HepG2 (cell line): Measurements from ENCODE around the gene NCLN. TPM values are rescaled to one million over a fixed set of nuclear protein-coding genes. Genes with fewer than 3 reads are reported as not detected.

Experiments
- ATAC-seq: fragments of 200-7000 bp; cut with Tn5 transposase; 3 replicates; pipeline ENCODE4 v1.9.1; 2020; ENCODE audit warnings: mild to moderate bottlenecking, moderate library complexity
- BruUV-seq: library from RNA; stranded (reverse); fragments of 400-500 nt; replicated peaks from 2 replicates; lab custom pipeline; 2021; lab: Mats Ljungman, UMichigan
- CTCF ChIA-PET: fragments of 300-600 bp; formaldehyde crosslinking; extraction: SDS; loops from one replicate; lab custom pipeline; 2021; ENCODE audit warnings: low total read pairs, inconsistent platforms, low intra/inter-chr PET ratio; lab: Yijun Ruan, JAX
- POLR2A ChIA-PET: fragments of 350-600 bp; sonication (Branson Sonifier 250); formaldehyde crosslinking; loops from one replicate; lab custom pipeline; 2020; ENCODE audit warnings: antibody characterized with exemption, inconsistent platforms; lab: Yijun Ruan, JAX
- DNase-seq: peaks from one replicate; pipeline ENCODE4 v3.0.0-alpha.2; 2015; ENCODE audit warnings: low spot score
- FAIRE-seq: peaks from 3 replicates; lab custom pipeline; 2011; peaks lifted over from hg19 to GRCh38; lab: Jason Lieb, UNC
- H2AFZ ChIP-seq: one replicate; pipeline ENCODE4 v1.6.1; 2011; ENCODE audit warnings: low read length, inconsistent platforms
- H3K27ac ChIP-seq: fragments of 300-600 bp; 3 replicates; pipeline ENCODE4 v1.8.0; 2011; ENCODE audit warnings: mixed run types, mild to moderate bottlenecking, mixed read lengths, low read length, inconsistent platforms; ENCODE audit not compliant: insufficient read depth; ENCODE audit errors: extremely low read length
- H3K27me3 ChIP-seq, 2 experiments: fragments of 200-600 bp in 1 of 2; 2 replicates in 1 of 2; 3 replicates in 1 of 2; pipeline versions ENCODE4 v1.6.0 to v1.8.0; 2011; ENCODE audit warnings: low read length in 2 of 2, mild to moderate bottlenecking in 2 of 2, moderate library complexity in 2 of 2, inconsistent platforms in 1 of 2; ENCODE audit not compliant: insufficient read depth in 2 of 2, control insufficient read depth in 1 of 2
- H3K36me3 ChIP-seq, 2 experiments: fragments of 200-600 bp in 1 of 2; replicated peaks in 1 of 2; 2 replicates in 1 of 2; 3 replicates in 1 of 2; pipeline versions ENCODE4 v1.5.1 to v1.8.0; 2011; ENCODE audit warnings: low read length in 2 of 2, inconsistent platforms in 1 of 2; ENCODE audit not compliant: insufficient read depth in 2 of 2, control insufficient read depth in 1 of 2
- H3K4me1 ChIP-seq: 2 replicates; pipeline ENCODE4 v1.5.1; 2012; ENCODE audit warnings: low read length, inconsistent platforms; ENCODE audit not compliant: insufficient read depth
- H3K4me2 ChIP-seq: 2 replicates; pipeline ENCODE4 v1.6.0; 2011; ENCODE audit warnings: low read depth, low read length, inconsistent platforms
- H3K4me3 ChIP-seq, 3 experiments: fragments of 200-600 bp in 1 of 3; sonication (generic), shearing (Covaris generic) in 1 of 3; replicated peaks in 1 of 3; 2 replicates each; pipeline ENCODE4 v1.5.1; 2011 to 2016; ENCODE audit warnings: low read length in 3 of 3, inconsistent platforms in 2 of 3, low read depth in 2 of 3, mild to moderate bottlenecking in 2 of 3, control low read depth in 1 of 3, mixed read lengths in 1 of 3; ENCODE audit not compliant: insufficient read depth in 1 of 3
- H3K79me2 ChIP-seq: one replicate; pipeline ENCODE4 v1.6.1; 2011; ENCODE audit warnings: low read length, inconsistent platforms; ENCODE audit not compliant: insufficient read depth
- H3K9ac ChIP-seq: 2 replicates; pipeline ENCODE4 v1.6.0; 2011; ENCODE audit warnings: mild to moderate bottlenecking, low read depth, low read length, inconsistent platforms; ENCODE audit not compliant: insufficient read depth
- H3K9me3 ChIP-seq: 2 replicates; pipeline ENCODE4 v1.5.1; 2012; ENCODE audit warnings: mild to moderate bottlenecking, low read length
- H4K20me1 ChIP-seq: 2 replicates; pipeline ENCODE4 v1.6.0; 2011; ENCODE audit warnings: inconsistent platforms, mild to moderate bottlenecking, low read length, moderate library complexity; ENCODE audit not compliant: insufficient read depth
- ASH2L ChIP-seq: fragments of 300-600, 200-600 bp; sonication (generic); IDR thresholded peaks from 2 replicates; pipeline ENCODE4 v1.7.0; 2017; ENCODE audit warnings: low read depth, mild to moderate bottlenecking, moderate library complexity, mixed read lengths, low read length; ENCODE audit not compliant: insufficient read length
- CBX2 ChIP-seq, 2 experiments: fragments of 200-600 bp in 1 of 2; sonication (generic); formaldehyde crosslinking in 1 of 2; IDR thresholded peaks; 2 replicates each; pipeline versions ENCODE4 v1.7.0 to v1.8.1; 2018 to 2022; ENCODE audit warnings: low read depth in 2 of 2, low read length in 1 of 2, mild to moderate bottlenecking in 1 of 2, missing genetic modification reagents in 1 of 2
- EZH2 ChIP-seq: conservative IDR thresholded peaks from 2 replicates; pipeline ENCODE4 v1.6.1; 2012; ENCODE audit warnings: mild to moderate bottlenecking, low read depth, low read length, moderate library complexity
- HMGA1 ChIP-seq: sonication (generic); formaldehyde crosslinking; conservative IDR thresholded peaks from 2 replicates; pipeline ENCODE4 v1.4.0; 2020; ENCODE audit warnings: missing genetic modification reagents
- ISX ChIP-seq: sonication (generic); formaldehyde crosslinking; conservative IDR thresholded peaks from 2 replicates; pipeline ENCODE4 v1.5.0; 2020; ENCODE audit warnings: missing genetic modification reagents
- NFYC ChIP-seq: IDR thresholded peaks from 2 replicates; pipeline ENCODE4 v1.6.1; 2016; ENCODE audit warnings: missing genetic modification reagents, missing compliant biosample characterization
- TCF7L2 ChIP-seq: IDR thresholded peaks from 2 replicates; pipeline ENCODE4 v1.6.1; 2011; ENCODE audit warnings: mild to moderate bottlenecking, low read depth, low read length, moderate library complexity
- U2AF2 ChIP-seq: fragments of 200-400 bp; formaldehyde crosslinking; IDR thresholded peaks from 2 replicates; pipeline ENCODE4 v1.6.1; 2017; ENCODE audit warnings: low read depth, mild to moderate bottlenecking, low read length
- WIZ ChIP-seq: sonication (generic); formaldehyde crosslinking; IDR thresholded peaks from 2 replicates; pipeline ENCODE4 v1.5.1; 2020; ENCODE audit warnings: mild to moderate bottlenecking, missing genetic modification reagents
- ZNF274 ChIP-seq: sonication (generic); formaldehyde crosslinking; IDR thresholded peaks from 2 replicates; pipeline ENCODE4 v1.5.1; 2020; ENCODE audit warnings: mild to moderate bottlenecking, missing genetic modification reagents
- ZNF431 ChIP-seq: sonication (generic); formaldehyde crosslinking; IDR thresholded peaks from 2 replicates; pipeline ENCODE4 v1.9.0; 2022; ENCODE audit warnings: missing genetic modification reagents, low read depth, mild to moderate bottlenecking, borderline replicate concordance
- ZNF546 ChIP-seq: sonication (generic); formaldehyde crosslinking; conservative IDR thresholded peaks from 2 replicates; pipeline ENCODE4 v1.8.1; 2023; ENCODE audit warnings: mild to moderate bottlenecking, missing genetic modification reagents
- ZNF557 ChIP-seq: sonication (generic); formaldehyde crosslinking; IDR thresholded peaks from 2 replicates; pipeline ENCODE4 v1.4.0; 2020; ENCODE audit warnings: missing genetic modification reagents
- WGBS: methylation state at CpG from one replicate; pipeline ENCODE4 v1.1.6; 2017; ENCODE audit warnings: low lambda C conversion rate; 5-methylcytosine and 5-hydroxymethylcytosine counted together
- in situ Hi-C: cut with HindIII; loops from 2 replicates; pipeline ENCODE4 v1.10.0; 2017; ENCODE audit warnings: low pct_unique_long_range_greater_than_20kb; ENCODE audit not compliant: extremely low pct_ligation_motif_present
- intact Hi-C: fragments of 100-400 bp; cut with micrococcal nuclease; formaldehyde crosslinking; loops from one replicate; pipeline ENCODE4 v1.10.0; 2022; ENCODE audit not compliant: unreplicated experiment
- polyA plus RNA-seq, 8 experiments: library from polyadenylated mRNA; depleted of rRNA in 3 of 8; stranded (reverse) in 7 of 8; unstranded in 1 of 8; fragments of >200 nt; fragmentation: Illumina TruSeq in 4 of 8; extraction: Trizol in 4 of 8; gene quantifications; 2 replicates each; pipeline versions ENCODE4 v1.2.1 to v1.2.3, GENCODE V29; 2011 to 2016; ENCODE audit warnings: low read depth in 4 of 8, missing spikeins in 1 of 8, mixed read lengths in 1 of 8; ENCODE audit not compliant: insufficient read depth in 1 of 8
- total RNA-seq, 5 experiments: library from RNA; depleted of rRNA; stranded (reverse); fragments of >200 nt; fragmentation: Illumina TruSeq; extraction: Trizol; gene quantifications; 2 replicates each; pipeline ENCODE4 v1.2.3, GENCODE V29; 2016; ENCODE audit warnings: low read depth in 1 of 5

NCLN gene
- total and polyA plus RNA-seq, 2 of the 13 experiments (the other 11 are each of a cell fraction or from before 2014, with no cell fraction given): 42.6 to 56.0 TPM

GRCh38 chr19:3233116-3233515, 47.4 kb downstream of the NCLN start:
- TF ChIP-seq ZNF431 (no peak), WIZ (CRISPR knock-in tag) (no peak), ZNF557 (CRISPR knock-in tag) (no peak), U2AF2 (no peak), ASH2L (no peak), CBX2 (IDR thresholded peaks at IDR 0.05; ENCODE audit: low read depth, low read length) (no peak), CBX2 (CRISPR knock-in tag; IDR thresholded peaks at IDR 0.05; ENCODE audit: low read depth) (no peak), TCF7L2 (no peak), HMGA1 (no peak)
- H3K4me1 ChIP-seq: no peaks in the 10 kb centered on the region
- no peak for DNase-seq
- H3K9ac ChIP-seq: no peak overlapping the region
- no peaks in the 10 kb centered on the region for H3K9me3 ChIP-seq
- FAIRE-seq: no peak
- no peaks in the 10 kb centered on the region for H3K36me3 ChIP-seq
- intact Hi-C loops (no loop called here), in situ Hi-C loops (no loop called here)
- ChIA-PET POLR2A (no interaction called here), CTCF (no interaction called here)
- no peaks in the 10 kb centered on the region for H3K79me2 ChIP-seq
- WGBS: 28% methylated on average over 4 of the region's 4 CpGs
- no peak for ATAC-seq
- H3K27ac ChIP-seq: no peak overlapping the region
- no peaks in the 10 kb centered on the region for H4K20me1 ChIP-seq
- no peak overlapping the region for H2AFZ ChIP-seq
- peaks cover 0 to 18% of the 10 kb centered on the region in 2 experiments; a peak in 3 of 5 replicates for H3K27me3 ChIP-seq
- no peak overlapping the region for H3K4me3 ChIP-seq
- no TSS peak for BruUV-seq
- no peak overlapping the region for H3K4me2 ChIP-seq

GRCh38 chr19:3233831-3234230, 48.1 kb downstream of the NCLN start:
- ATAC-seq: no peak
- ChIA-PET POLR2A (no interaction called here), CTCF (no interaction called here)
- no peaks in the 10 kb centered on the region for H4K20me1 ChIP-seq
- TF ChIP-seq EZH2 (no peak), ZNF274 (no peak), NFYC (CRISPR knock-in tag) (no peak), ZNF546 (CRISPR knock-in tag) (no peak), ISX (no peak)
- TF ChIP-seq, all 625 proteins: peak for 0
- Histone ChIP-seq H2AFZ (no peak overlapping the region), H3K79me2 (no peaks in the 10 kb centered on the region), H3K9me3 (no peaks in the 10 kb centered on the region), H3K36me3 (no peaks in the 10 kb centered on the region), H3K27ac (no peak overlapping the region), H3K27me3 (peaks cover 0 to 15% of the 10 kb centered on the region in 2 experiments; a peak in 3 of 5 replicates), H3K4me2 (no peak overlapping the region), H3K4me3 (no peak overlapping the region), H3K4me1 (no peaks in the 10 kb centered on the region), H3K9ac (no peak overlapping the region)
- in situ Hi-C loops: no loop called here
- BruUV-seq: no TSS peak
- intact Hi-C loops: no loop called here
- no peak for DNase-seq
- no peak for FAIRE-seq
- WGBS: 74% methylated on average over 4 of the region's 4 CpGs
